Peyer's patch (tissue), 4 donors: ENCODE measurements around the gene CLEC7A.

Source experiments
- CTCF ChIP-seq, 6 experiments: fragments of 450-650 bp in 4 of 6; fragments of 200-600 bp in 2 of 6; sonication (generic) in 1 of 6; IDR thresholded peaks; one replicate each; pipeline ENCODE4 v1.5.1; 2017 to 2019; ENCODE audit warnings: antibody characterized with exemption in 6 of 6, mild to moderate bottlenecking in 3 of 6, moderate library complexity in 1 of 6
- POLR2A ChIP-seq, 2 donors: fragments of 450-650 bp; IDR thresholded peaks; one replicate each; pipeline ENCODE4 v1.5.1; 2017; ENCODE audit warnings: antibody characterized with exemption in 2 of 2, mild to moderate bottlenecking in 2 of 2, moderate library complexity in 2 of 2

GRCh38 chr12:10171973-10172728 is 42.2 kb upstream of the CLEC7A start, which contains the start of gene OLR1:
- TF ChIP-seq CTCF (IDR thresholded peaks at IDR 0.05) = no peak
- no peak for TF ChIP-seq POLR2A (IDR thresholded peaks at IDR 0.05)
